Mononuclear cell (primary cell): ENCODE measurements around the gene ARHGAP8. TPM values are rescaled to one million over a fixed set of nuclear protein-coding genes. Genes with fewer than 3 reads are reported as not detected.

Source experiments
- H3K27me3 ChIP-seq: 2 replicates; pipeline ENCODE4 v1.6.0; 2011; ENCODE audit warnings: low read length, control low read depth; ENCODE audit not compliant: insufficient read depth
- H3K4me1 ChIP-seq: 2 replicates; pipeline ENCODE4 v1.5.1; 2011; ENCODE audit warnings: mild to moderate bottlenecking, low read length, control low read depth; ENCODE audit not compliant: insufficient read depth
- H3K4me3 ChIP-seq: 2 replicates; pipeline ENCODE4 v1.5.1; 2011; ENCODE audit warnings: mild to moderate bottlenecking, low read length, moderate library complexity
- H3K9me3 ChIP-seq: 2 replicates; pipeline ENCODE4 v1.5.1; 2011; ENCODE audit warnings: low read depth, mild to moderate bottlenecking, control low read depth, low read length
- total RNA-seq: library from RNA; depleted of rRNA; stranded (reverse); fragments of >200 nt; gene quantifications from one replicate; pipeline ENCODE4 v1.2.3, GENCODE V29; 2012

The ARHGAP8 gene
- total RNA-seq, 1 donor: 5.4 TPM

GRCh38 chr22:44825310-44826150 is 73.2 kb downstream of the ARHGAP8 start:
- Histone ChIP-seq H3K9me3 (no peaks in the 10 kb centered on the region), H3K4me3 (no peak overlapping the region), H3K27me3 (no peaks in the 10 kb centered on the region), H3K4me1 (no peaks in the 10 kb centered on the region)

DNA sequence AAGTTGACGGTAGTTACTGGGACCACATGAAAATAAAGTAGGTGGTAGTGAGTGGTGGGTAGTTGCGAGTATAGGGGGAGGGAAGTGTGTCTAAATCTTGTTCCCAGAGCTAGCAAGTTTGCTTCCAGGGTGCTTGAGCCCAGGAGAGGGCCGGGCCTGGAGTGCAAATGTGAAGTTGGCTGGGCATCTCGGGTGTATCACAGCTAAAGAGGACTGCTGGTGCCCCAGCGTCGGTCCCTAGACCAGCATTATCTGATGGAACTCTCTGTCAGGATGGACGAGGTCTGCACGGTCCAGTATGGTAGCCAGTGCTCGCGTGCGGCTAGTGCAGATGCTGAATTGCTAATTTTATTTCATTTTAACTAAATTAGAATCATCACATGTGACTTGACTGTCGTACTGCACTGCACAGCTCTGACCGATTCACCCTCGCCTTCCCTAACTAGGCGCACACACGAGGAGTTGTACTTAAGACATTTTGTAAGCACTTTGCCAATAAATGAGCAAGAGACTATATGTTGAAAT is 75.4 kb downstream of the ARHGAP8 start:
- H3K4me3 ChIP-seq: no peak overlapping the region
- H3K27me3 ChIP-seq: no peaks in the 10 kb centered on the region
- no peaks in the 10 kb centered on the region for H3K9me3 ChIP-seq
- H3K4me1 ChIP-seq: no peaks in the 10 kb centered on the region

- H3K9me3 ChIP-seq: no peaks in the 10 kb centered on the region
- H3K4me3 ChIP-seq: no peak overlapping the region
- H3K27me3 ChIP-seq: no peaks in the 10 kb centered on the region
- H3K4me1 ChIP-seq: no peaks in the 10 kb centered on the region
Measured at GRCh38 chr22:44828193-44828592, 75.8 kb downstream of the ARHGAP8 start.

DNA sequence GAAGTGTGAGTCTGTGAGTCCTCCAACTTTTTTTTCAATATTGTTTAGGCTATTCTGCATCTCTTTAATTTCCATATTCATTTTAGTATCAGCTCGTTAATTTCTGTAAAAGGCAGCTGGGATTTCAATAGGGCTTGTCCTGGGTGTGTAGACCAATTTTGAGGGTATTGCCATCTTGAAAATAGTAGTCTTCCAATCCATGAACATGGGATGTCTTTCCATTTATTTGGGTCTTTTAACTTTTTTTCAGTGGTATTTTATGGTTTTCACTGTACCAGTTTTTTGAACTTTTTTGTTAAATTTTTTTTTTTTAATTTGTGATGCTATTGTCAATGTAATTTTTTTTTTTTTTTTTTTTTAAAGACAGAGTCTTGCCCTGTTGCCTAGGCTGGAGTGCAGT is 79.5 kb downstream of the ARHGAP8 start:
- Histone ChIP-seq H3K9me3 (no peaks in the 10 kb centered on the region), H3K4me1 (no peaks in the 10 kb centered on the region), H3K27me3 (no peaks in the 10 kb centered on the region), H3K4me3 (no peak overlapping the region)

DNA sequence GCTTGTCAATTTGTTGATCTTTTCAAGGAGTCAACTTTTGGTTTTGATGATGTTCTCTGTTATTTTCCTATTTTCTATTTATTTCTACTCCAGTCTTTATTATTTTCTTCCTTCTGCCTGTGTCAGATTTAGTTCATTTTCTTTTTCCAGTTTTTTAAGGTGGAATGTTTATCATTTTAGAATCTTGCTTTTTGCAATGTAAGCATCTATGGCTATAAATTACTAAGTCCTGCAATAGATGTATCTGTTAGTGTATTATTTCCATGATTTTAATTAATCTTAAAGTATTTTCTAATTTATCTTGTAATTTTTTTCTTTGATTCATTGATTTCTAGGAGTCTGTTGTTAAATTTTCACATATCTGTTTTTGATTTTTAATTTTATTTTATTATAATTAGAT is 81.7 kb downstream of the ARHGAP8 start:
- Histone ChIP-seq H3K4me3 (no peak overlapping the region), H3K4me1 (no peaks in the 10 kb centered on the region), H3K27me3 (no peaks in the 10 kb centered on the region), H3K9me3 (no peaks in the 10 kb centered on the region)

DNA sequence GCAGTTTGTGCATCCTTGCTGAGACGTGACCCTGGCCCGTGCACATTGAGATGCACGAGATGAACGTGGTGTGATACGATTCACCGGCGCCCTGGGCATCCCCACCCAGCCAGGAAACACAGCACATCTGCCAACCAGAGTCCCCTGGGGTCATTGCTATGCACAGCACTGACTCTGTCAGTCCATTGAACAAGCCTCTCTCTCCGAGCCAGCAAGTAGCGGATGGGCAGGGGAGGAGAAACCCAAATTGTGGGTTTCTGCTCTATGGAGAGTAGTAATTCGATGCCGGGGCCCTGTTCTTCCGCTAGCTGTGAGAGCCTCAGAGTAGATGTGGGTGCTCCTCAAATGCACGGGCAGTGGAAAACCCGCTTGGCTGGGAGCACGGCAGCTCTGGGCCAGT is 85.1 kb downstream of the ARHGAP8 start:
- no peaks in the 10 kb centered on the region for H3K9me3 ChIP-seq

GRCh38 chr22:44838316-44839016 is 86.1 kb downstream of the ARHGAP8 start:
- no peaks in the 10 kb centered on the region for H3K27me3 ChIP-seq
- H3K9me3 ChIP-seq: no peaks in the 10 kb centered on the region
- H3K4me1 ChIP-seq: no peaks in the 10 kb centered on the region
- H3K4me3 ChIP-seq: no peak overlapping the region

More for the DNA sequence above, 85.1 kb downstream of the ARHGAP8 start:
- no peak overlapping the region for H3K4me3 ChIP-seq
- no peaks in the 10 kb centered on the region for H3K27me3 ChIP-seq
- H3K4me1 ChIP-seq: no peaks in the 10 kb centered on the region

- H3K4me1 ChIP-seq: no peaks in the 10 kb centered on the region
Measured at GRCh38 chr22:44839061-44839460, 86.7 kb downstream of the ARHGAP8 start.

DNA sequence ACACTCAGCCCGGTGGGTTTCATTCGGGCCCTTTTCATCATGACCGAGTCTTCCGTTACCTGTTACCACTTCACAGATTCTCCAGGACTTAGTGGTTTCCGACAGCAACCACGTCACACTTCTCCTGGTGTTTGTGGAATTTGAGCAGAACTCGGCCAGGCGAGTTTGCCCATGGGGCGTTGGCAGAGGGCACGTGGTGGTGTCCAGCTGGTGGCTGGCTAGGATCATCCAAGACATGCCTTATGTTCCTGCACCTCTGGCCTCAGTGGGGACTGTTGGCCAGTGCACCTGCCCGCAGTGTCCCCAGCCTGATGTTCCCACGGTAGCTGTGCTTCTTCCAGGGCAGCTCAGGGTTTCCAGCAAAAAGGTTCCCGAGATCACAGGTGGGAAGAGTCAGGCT is 87.3 kb downstream of the ARHGAP8 start:
- no peaks in the 10 kb centered on the region for H3K9me3 ChIP-seq
- no peaks in the 10 kb centered on the region for H3K4me1 ChIP-seq
- H3K4me3 ChIP-seq: no peak overlapping the region
- H3K27me3 ChIP-seq: no peaks in the 10 kb centered on the region

More at GRCh38 chr22:44839061-44839460, 86.7 kb downstream of the ARHGAP8 start:
- Histone ChIP-seq H3K9me3 (no peaks in the 10 kb centered on the region), H3K4me3 (no peak overlapping the region), H3K27me3 (no peaks in the 10 kb centered on the region)

GRCh38 chr22:44840611-44841322 is 88.4 kb downstream of the ARHGAP8 start:
- Histone ChIP-seq H3K4me3 (no peak overlapping the region), H3K4me1 (no peaks in the 10 kb centered on the region), H3K27me3 (no peaks in the 10 kb centered on the region), H3K9me3 (no peaks in the 10 kb centered on the region)

DNA sequence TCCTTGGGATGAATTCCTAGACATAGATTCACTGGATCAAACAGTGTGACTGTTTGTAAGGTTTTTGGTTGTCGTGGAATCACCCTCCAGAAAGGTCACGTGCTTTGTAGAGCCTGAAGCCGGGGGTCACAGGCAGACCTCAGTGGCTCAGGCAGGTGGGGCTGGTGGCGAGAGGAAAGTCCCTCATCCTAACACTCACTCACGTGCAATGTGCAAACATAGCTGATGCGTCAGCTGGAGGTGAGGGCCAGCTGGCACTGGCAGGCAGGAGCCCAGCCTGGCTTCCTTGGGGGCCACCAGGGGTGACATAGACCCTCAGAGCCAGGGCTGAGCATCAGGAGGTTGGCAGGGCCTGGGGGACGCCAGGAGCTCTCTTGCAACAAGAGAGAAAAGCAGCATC is 90.0 kb downstream of the ARHGAP8 start:
- H3K4me1 ChIP-seq: no peaks in the 10 kb centered on the region
- no peaks in the 10 kb centered on the region for H3K27me3 ChIP-seq
- H3K4me3 ChIP-seq: no peak overlapping the region
- H3K9me3 ChIP-seq: no peaks in the 10 kb centered on the region

DNA sequence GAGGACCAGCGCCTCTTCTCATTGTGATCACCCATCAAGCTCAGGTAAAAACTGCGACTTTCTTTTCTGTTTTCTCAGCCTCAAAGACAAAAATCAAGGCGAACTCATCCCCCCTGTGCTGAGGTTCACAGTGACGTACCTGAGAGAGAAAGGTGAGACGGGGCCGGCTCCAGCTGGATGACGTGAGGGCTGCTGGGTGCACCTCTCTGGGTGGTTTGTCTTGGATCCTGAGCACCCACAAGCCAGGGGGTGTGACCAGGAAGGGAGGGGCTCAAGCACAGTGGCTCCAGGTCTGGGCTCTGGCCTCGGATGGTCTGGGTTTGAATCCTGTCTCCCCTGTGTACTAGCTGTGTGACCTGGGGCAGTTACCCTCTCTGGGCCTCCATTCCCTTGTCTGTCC is 92.8 kb downstream of the ARHGAP8 start:
- H3K9me3 ChIP-seq: no peaks in the 10 kb centered on the region
- no peaks in the 10 kb centered on the region for H3K4me1 ChIP-seq
- H3K27me3 ChIP-seq: no peaks in the 10 kb centered on the region
- H3K4me3 ChIP-seq: no peak overlapping the region

DNA sequence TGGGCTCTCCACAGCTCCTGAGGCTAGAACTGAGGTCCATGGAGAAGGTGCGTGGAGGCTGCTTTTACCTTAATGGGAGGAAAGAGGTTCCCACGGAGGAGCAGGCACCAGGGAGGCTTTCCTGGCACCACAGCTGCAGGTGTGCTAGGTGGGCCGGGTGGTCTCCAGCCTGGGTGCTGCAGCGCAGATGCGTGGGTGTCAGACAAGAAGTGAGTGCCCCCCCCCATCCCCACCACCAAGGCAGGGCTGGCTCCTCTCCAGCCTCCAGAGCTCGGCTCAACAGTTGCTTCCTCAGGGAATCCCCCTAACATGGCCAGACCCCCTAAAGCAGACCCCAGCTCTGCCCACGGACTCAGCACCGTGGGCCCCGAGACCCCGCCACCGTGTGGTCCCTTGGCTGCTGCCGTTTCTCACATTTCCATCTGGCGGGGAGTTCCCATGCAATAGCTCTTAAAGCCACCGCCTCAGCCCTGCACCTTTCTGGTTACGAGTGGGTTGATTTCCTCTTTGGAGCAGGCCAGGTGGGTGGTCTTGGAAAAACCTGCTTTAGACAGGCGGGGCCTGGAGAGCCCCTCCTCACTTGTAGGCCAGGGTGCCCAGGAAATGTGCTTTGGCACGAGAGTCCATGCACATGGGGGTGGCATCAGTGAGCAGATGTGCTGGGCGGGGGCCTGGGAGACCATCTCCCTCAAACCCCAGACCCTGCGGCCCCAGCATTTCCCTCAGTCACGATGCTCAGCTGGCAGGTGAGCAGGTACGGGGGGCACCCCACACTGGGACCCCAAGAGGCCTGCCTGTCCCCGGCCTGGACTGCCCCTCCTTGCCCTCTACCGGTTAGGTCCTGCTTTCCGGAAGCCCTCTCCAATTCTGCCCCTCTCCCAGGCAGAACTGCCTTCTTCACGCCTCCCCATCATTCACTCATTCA is 93.7 kb downstream of the ARHGAP8 start:
- Histone ChIP-seq H3K4me1 (no peaks in the 10 kb centered on the region), H3K27me3 (no peaks in the 10 kb centered on the region), H3K9me3 (no peaks in the 10 kb centered on the region), H3K4me3 (no peak overlapping the region)

DNA sequence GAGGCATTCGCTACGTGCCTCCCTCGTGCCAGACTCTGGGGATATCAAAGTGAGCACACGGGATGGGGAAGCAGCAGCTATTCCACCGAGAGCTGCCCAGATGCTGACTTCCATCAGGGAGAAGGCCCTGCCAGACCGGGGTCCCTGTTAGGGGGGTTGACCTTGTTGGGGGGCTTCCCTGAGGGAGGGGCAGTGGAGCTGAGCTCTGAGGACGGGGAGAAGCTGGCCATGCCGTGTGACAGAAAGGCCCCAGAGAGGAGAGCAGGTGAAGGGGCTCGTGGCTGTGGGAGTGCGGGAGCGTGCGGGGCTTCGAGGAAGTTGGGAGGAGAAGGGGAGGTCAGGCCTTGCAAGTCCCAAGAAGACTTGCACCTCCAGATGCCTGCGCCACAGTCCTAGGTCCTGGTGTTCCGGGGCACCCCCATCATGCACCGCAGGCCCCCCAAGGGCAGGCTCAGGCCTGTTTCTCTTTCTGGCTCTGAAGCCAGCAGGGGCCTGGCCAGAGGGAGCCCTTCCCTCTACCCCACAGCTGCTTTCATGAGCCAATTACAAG is 94.4 kb downstream of the ARHGAP8 start:
- H3K4me3 ChIP-seq: no peak overlapping the region
- no peaks in the 10 kb centered on the region for H3K4me1 ChIP-seq
- no peaks in the 10 kb centered on the region for H3K27me3 ChIP-seq
- H3K9me3 ChIP-seq: no peaks in the 10 kb centered on the region
